ENCODE results near the gene PDZK1IP1.
A peak's percentile ranks its signal among the peaks of the same experiment; 100 is the strongest.
"Not testable (repeated sequence)": the region's sequence is repeated elsewhere in the genome, so short reads cannot be mapped to it uniquely, and the experiment has no call there.

PDZK1IP1 gene

DNA sequence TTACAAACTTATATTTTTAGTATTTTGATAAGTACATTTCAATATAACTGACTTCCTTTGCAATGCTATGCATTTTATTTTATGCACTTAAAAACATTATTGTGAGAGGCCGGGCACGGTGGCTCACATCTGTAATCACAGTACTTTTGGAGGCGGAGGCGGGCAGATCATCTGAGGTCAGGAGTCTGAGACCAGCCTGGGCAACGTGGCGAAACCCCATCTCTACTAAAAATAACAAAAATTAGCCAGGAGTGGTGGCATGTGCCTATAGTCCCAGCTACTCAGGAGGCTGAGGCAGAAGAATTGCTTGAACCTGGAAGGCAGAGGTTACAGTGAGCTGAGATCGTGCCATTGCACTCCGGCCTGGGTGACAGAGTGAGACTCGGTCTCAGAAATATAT lies 6.1 kb upstream of the PDZK1IP1 start:
- DNase-seq, result not testable (repeated sequence)

DNA sequence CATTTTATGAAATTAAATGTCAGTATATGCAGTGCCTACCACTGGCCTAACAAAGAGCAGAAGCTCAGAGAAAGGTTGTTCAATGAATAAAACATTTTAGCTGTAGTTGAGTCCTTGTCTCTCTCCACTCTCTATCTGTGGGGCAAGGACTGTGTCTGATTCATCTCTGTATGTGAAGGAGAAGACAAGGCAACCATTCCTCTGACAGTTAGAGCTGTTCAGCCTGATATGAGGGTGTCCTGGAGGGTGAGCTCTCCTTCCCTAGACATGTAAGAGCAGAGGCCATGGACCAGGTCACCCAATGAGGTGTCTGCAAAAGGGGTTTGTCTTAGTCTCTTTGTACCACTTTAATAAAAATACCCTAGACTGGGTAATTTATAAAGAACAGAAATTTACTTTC lies 4.5 kb upstream of the PDZK1IP1 start:
- no peak for DNase-seq

DNA sequence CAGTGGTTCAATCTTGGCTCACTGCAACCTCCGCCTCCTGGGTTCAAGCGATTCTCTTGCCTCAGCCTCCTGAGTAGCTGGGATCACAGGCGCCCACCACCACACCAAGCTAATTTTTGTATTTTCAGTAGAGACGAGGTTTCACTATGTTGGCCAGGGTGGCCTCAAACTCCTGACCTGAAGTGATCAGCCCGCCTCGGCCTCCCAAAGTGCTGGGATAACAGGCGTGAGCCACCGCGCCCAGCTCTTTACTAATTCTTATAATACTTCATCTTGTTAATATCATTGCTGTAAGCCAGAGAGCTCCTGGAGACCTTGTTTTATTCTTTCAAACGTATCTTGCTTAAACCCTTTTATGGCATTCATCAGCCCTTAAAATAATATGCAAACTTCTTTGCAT lies 3.7 kb upstream of the PDZK1IP1 start:
- not testable (repeated sequence) for DNase-seq

DNA sequence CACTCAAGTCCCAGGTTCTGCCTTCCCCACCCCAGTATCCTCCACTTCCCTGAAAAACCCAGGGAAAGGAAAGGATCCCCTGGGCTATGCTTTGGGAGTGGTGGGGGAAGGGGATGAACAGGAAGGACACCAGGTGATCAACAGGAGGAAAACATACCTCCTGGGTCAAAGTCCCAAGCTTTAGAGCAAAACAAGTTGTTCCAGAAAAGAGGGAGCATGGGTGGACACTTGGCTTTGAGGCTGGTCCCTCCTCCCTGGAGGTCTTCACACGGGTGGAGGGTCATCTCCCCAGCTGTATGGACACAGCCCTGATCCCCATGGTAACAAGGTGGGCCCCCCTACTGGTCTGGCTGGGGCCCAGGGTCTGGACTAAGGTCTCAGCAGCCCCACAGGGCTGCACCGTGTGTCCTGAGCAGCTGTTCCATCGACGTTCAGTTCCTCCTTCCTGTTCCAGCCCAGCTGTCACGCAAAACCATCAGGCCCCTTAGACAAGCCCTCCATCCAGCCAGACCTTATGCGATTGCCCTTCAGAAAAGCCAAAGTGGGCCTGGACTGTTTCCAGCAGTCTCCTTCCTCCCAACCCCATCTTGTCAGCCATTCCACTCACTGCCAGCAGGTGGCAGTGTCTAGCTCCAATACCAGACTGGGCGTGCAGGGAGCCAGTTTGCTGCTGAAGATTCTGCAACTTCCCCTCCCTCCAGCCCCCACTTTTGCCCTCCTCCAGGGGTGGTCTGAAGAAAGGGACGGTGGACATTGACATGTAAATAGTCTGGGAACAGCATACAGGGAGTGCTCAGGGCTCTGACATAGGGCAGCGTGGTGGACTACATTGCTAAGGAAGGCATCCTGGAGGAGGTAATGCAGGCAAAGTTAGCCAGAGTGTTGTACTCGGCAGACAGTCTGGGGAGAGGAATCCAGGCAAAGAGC lies 2.9 kb upstream of the PDZK1IP1 start:
- DNase-seq, result no peak

DNA sequence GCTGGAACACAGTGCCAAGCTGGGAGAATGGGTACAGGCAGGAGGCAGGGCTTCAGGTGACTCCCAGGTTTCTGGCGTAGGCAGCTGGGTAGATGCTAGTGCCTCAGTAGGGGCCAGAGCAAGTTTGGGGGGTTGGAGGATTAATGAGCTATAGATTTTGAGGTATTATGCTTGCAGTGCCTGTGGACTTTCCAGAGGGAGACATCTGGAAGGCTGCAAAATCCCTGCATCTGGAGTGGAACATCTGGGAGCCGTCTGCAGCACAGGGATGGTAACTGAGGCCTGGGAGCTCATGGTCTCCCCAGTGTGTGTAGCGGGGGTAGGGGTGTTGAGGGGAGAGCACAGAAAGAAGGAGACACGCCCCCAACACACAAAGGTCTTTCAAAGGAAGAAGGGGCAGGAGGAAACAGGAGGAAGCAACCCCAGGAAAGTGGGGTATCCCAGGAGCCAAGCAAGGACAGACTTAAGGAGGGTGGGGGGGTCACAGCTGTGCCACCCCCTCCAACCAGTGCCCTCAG lies 2.2 kb upstream of the PDZK1IP1 start:
- no peak for DNase-seq

DNA sequence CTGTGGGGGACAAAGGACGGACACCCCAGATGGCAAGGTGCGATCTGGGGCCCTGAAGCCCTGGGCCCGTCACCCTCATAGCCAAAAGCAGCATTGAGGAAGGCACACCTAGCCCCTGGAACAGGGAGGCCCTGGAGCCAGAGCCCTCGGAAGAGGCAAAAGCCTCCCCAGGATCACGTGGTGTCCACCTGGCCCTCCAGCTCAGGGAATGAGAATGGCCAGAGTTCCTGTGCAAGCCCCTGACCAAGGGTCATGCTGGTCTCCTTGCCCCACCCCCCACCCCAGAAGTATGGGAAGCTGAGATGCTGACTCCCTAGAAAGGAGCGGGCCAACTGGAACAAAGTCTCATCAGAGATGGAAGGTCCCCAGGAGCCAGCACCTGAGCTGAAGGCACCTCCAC lies 1.0 kb upstream of the PDZK1IP1 start:
- DNase-seq, result no peak

DNA sequence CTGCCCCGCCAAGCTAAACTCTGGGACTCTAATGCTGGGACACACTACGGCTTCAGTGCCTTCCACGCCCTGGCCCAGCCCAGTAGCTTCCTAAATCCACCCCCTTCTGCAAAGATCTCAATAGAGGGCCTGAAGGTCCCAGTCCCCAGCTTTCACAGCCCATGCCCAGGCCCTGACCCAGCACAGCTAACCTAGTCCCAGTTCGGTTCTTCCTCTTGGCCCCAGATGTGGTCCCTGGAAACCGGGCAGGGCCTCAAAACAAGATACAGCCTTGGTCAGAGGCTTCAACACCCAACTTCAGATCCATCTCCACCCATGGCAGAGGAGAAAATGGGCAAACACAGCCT lies 646 bp upstream of the PDZK1IP1 start:
- no peak for DNase-seq

DNA sequence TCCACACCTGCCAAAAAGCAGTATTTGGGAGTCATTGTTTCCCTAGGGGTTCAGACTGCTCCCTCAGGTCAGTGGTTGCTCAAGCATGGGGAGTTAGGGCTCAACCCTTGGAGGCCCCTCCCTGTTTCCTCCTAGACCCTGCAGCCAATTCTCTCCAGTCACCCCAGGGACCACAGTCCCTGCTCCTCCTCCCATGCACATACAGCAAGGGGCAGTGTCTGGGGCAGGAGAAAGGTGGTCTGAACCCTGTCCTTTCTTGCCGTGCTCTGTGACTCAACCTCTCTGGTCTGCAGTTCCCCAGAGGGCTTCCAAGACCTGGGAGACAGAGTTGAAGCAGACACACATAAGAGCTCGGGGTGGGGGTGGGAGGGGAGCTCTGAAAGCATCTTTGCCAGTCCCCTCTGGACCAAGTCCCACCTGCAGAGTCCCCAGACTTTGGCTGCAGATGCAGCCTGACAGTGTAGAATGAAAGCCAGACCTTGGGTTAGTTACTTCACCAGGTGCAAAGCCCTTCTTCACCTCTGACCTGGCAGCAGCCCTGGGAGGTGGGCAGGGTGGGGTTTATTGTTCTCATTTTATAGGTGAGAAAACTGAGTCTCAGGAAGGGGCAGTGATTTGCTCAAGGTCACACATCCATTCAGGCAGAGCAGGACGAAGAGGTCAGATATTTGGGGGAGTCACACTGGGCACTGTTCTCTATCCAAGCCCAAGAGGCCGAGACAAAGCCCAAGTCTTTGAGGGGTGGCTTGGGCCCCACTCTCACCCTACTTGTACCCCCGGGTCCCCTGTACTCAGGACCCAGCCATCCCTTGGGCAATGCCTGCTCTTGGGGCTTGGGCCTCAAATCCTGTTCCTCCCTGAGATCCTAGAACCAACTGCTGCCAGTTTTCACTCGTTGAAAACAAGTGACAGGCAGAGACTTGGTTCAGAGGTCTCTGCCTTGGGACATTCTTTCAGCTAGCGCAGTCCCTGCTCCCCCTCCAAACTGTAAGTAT lies 748 bp downstream of the PDZK1IP1 start:
- DNase-seq, result no peak

DNA sequence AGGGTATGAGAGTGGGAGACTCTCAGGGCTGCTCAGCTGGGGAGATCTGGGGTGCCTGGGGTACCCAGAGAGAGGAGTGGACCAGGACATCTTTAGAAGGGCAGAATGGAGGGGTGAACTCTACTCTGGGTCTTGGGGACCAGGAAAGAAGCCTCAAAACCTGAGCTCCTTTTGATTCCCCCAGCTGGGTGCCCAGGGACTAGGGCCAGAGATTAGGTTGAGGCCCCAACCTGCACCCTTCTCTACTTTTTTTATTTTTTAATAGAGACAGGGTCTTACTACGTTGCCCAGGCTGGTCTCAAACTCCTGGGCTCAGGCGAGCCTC lies 1.9 kb downstream of the PDZK1IP1 start:
- no peak for DNase-seq

DNA sequence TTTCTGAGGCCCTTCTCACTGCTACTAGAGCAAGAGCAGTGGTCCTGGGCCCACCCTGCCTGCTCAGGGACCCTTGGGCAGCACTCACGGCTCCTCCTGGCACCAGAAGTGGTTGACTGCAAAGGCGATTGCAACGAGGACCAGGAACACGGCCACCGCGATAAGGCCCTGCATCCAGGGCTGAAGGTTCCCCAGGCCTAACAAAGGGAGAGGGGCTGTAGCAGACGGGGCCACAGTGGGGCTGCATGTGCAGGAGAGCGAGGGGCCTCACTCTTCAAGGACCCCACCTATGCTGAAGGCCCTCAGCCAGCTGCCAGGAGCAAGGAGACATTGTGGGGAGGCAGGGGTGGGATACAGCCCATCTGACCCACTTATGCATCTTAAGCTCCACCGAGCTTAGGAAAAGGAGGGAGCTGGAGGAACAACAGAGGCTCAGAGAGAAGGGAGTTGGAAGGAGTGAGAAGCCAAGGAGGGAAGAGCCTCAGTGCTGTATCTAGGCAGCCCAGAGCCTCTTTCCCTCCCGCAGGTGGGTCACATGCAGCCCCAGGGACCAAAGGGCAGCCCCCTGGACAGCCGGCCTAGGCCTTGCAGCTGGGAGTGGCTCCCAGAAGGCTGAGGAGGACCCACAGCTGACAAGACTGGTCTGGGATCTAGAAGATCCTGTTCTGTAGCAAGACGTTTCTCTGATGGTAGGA lies 2.5 kb downstream of the PDZK1IP1 start:
- no peak for DNase-seq

DNA sequence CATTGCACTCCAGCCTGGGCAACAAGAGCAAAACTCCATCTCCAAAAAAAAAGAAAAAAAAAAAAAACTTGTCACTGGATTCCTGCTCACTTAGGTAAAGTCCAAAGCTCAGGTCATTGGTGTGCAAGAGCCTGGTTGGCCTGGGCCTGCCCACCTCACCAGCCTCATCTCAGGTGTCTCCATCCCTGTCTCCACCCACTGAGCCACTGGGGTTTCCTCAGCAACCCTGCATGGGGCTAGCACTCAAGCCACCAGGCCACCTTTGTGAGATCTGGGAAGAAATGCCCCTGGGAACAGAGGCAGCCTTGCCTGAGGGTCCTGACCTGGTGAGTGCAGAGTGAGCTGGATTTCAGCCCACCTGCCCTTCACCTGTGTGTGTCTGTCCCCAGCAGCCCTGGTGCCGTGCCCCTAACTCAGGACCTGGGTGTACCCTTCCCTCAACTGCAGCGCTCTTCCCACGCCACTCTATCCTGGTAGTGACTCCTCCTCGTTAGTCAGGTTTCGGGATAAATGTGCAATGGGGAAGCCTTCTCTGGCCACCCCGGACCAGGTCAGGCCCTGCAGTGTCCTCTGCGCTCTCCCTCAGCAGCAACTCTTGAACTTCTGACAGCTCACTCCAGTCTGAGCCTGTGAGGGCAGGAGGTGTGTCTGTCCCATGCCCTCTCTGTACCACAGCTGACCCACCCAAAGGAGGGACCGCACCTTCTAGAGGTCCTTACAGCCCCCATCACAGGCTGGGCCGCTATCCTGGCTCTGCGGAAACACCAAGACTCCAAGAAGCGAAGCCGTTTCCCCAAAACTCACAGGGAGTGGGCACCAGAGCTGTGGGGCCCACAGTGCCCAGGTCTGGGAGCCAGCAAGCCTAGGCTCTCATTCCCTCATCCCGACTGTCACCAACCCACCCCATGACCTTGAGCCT lies 3.3 kb downstream of the PDZK1IP1 start:
- DNase-seq, result no peak

DNA sequence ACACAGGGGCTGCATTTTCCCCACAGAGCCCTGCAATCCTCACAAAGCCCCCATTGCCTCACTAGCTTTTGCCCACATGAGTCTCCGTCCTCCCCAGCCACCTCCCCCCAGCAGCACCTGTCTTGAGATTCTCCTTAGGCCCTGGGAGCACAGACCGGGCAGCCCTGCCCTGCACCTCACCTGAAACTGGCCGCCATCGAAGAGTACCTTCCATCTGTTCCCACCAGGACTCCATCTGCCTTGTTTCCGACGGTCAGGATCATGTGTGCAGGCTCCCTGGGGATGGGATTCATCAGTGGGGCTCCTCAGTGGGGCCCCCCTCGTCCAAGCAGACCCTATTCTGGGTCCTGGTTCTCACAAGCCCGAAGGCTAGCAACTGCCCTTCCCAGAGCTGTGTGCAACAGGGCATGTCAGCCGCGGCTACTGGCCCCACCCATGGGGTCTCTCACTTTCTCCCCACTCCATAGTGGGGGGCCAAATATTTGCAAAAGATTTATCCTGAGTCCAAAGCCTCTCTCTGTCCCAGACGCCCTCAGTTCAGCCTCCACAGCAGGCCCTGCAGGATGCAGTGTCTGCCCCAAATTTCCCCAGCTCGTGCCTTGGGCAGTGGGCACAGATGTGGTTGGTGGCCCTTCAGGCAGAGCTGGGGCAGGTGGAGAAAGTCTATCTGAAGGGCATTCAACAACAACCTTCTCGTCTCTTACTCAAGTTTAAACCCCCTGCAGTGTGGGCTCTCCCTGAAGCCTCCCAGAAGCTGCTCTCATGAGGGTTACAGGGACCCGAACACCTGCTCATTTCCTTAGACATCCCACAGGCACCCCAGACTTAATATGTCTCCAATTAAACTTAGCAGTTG lies 4.8 kb downstream of the PDZK1IP1 start:
- no peak for DNase-seq

DNA sequence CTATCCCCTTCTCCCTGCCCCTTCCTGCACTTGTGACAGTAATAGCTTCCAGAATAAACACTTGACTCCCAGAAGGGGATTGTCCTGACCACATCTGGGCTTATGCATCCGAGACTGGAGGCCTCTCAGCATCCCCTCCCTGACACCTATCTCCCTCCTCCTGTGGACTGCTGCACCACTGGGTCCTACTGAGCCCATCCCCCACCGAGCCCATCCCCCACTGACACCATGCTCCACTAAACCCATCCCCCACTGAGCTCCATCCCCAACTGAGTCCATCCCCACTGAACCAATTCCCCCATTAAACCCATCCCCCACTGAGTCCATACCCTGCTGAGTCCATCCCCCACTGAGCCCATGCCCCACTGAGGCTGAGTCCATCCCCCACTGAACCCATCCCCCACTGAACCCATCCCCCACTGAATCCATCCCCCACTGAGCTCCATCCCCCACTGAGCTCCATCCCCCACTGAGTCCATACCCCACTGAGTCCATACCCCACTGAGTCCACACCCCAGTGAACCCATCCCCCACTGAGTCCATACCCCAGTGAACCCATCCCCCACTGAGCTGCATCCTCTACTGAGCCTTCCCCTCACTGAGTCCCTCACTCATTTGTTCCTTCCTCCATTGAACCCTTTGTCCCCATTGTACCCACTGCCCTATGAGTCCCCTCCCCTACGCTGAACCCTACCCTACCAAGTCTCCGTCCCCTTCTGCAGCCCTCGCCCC lies 5.6 kb downstream of the PDZK1IP1 start:
- DNase-seq, result peak; percentile 66

DNA sequence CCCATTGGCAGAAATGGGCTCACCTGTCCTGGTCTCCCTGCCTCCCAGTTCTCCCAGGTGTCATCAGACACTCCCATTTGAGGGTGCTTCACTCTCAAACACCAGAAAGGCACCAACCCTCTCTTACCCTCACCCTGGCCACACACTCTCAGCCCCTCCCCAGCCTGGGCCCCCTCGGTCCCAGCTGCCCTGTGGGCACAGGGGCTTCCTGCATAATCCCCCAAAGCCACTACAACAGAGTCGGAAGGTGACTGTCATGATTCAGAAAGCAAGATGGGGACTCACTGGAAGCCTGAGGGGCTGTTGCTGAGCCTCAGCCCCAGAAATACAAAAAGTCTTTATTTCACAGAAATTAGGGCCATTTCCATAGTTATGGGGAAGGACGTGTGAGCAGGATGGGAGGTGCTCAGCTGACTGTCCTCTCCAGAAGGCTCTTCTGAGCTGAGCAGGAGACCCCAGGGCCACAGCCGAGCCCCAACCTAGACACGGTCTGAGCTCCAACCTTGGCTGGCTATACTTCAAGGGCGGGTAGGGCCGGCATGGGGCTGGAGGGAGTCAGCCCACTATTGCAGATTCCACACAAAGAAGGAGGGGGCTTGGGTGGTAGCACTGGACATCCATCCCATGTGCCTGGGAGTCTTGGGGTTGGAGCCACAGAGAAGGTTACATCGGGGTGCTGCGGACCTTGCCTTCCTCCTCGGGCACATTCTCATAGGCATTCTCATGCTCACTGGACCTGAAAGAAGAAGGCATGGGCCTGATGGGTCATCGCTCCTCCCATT lies 6.3 kb downstream of the PDZK1IP1 start:
- DNase-seq, result no peak

DNA sequence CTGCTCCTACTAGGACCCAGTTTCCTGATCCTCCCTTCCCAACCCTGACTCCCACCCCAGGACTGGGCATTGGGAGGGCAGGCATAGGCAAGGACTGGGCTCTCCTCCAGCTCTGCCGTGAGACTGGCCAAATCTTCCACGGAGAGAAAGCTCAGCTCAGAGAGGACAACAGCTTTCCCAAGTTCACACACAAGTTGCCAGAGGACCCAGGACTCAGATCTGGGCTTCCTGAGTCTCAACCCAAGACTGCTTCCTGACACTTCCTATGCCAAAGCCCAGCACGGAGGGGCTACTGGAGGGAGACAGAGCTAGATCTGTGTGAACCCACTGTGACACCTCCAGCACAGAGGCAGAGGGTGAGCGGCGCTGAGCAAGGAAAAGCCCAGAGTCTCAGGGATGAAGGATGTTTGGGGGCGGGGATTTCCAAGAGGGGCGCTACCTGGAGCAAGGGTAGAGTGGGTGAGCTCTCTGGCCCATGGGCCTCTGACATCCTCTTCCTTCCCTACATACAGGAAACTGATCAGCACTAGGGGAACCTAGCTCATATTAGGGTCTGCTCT lies 7.1 kb downstream of the PDZK1IP1 start:
- no peak for DNase-seq

DNA sequence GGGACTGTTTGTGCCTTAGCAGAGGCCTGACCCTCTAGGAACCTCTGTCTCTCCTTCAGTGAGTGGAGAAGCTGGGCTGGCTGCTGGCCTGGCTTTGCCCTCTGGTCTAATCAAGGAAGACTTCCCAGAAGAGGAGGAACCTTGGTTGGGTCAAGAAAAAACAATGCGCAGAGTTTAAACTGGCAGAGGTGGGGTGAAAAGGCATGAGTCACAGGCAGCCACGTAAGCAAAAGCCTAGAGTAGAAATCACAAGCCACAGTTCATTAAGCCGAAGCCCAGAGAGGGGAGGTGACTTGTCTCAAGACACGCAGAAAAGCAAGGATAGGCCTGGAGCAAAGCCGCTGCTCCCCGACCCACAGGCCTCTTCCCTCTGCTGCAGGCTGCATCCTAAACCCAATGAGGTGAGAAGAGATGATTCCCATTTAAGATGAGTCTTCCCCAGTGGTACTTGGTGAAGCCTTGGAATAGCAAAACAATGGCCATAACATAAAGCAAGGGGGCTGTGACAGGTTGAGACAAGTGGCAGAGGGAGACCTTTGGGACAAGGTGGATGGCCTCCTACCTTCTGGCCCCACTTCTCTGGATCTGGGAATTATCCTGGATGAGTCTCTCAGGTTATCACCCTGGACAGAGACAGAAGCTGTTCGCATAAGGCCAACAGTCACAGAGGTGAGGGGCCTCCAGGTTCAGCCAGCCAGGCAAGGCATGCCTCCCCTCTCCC lies 7.7 kb downstream of the PDZK1IP1 start:
- no peak for DNase-seq

DNA sequence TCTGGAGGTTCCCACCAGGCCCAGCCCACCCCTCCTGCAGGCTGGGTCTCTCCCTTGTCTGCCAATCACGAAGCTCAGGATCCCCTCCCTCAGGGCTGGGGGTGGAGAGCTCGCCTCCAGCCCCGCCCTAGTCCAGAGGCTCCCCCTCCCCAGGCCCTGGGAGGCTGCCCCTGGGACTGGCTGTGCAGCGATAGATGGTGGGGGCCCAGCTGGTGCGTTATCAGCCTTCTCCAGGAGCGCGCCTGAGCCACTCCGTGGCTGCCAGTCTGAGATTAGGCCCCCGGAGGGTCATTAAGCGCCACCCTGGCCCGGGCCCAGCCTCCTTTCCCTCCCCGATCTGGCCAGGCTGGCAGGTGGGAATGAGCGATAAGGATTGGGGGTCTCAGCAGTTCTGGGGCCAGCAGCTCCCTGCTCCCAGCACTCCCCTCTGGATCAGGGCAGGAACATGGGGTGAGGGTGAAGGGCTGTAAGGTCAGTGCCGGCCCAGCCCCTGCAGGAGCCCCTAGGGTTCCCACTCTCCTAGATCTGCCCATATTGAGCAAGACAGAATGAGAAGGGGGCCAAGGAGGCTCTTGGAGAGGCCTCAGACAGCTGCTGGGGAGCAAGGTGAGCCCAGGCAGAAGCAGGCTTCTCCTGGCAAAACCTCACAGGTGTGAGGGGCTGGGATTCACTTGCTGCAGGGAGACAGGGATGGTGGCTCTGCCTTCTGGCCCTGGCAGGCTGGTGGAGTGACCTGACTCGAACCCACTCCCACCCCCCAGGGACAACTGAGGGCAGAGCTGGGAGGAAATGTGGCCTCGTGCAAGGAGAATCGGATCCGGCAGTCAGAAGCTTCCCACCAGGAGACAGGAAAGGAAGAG lies 8.5 kb downstream of the PDZK1IP1 start:
- DNase-seq, result no peak

Data from NCI-H510A (cell line).